Activated CD4-positive, alpha-beta T cell treated with anti-CD3 and anti-CD28 coated beads, Interleukin-2, Interleukin-4, amounts not matched to agents 100 ng/mL and 50 ng/mL, durations not matched to agents 16 hours and 8 hours (primary cell): ENCODE data around the gene TUB.

Experiments
- DNase-seq: peaks from one replicate; pipeline ENCODE4 v3.0.0-alpha.2; 2020; ENCODE audit warnings: low spot score

TUB gene

DNA sequence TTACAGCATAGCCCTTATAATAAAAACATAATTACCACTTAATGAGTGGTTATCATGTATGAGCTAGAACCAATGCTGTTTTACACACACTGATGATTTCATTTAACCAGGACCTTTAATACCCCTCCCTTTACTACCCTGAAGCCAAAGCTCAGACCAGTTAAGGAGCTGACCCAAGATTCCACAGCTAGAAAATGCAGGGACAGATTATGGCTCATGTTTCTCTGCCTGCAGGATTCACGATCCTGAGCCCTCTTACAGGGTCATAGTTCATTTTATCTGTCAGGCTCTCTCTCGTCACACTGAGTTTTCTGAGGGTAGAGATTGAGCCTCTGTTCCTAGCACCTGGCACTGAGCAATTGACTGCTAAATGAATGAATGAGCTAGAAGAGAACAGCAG is 27.4 kb downstream of the TUB start:
- no peak for DNase-seq

- no peak for DNase-seq
Measured at GRCh38 chr11:8109675-8110074, 28.7 kb downstream of the TUB start.

- DNase-seq, result no peak
Measured at GRCh38 chr11:8110396-8110795, 29.4 kb downstream of the TUB start.

GRCh38 chr11:8111636-8112035 is 30.6 kb downstream of the TUB start:
- DNase-seq, result no peak

DNA sequence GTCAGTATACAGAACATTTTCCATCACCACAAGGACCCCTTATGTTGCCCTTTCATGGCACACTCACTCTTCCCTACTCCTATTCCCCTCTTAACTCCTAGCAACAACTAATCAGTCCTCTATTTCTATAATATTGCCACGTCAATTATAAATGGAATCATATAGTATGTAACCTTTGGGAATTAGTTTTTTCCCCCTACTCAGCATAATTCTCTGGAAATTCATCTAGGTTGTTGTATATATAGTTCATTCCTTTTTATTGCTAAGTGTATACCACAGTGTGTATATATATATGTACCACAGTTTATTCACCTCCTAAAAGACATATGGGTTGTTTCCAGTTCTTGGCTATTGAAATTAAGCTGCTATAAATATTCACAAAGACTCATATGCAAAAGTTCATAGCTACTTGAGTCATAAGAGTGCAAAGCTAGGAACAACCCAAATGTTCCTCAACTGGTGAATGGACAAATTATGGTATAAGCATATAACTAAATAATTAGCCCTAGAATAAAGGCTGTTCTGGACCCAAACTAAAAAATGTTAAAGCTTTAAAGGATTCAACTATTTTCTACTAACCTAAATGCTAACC is 41.3 kb downstream of the TUB start:
- DNase-seq, result no peak

DNA sequence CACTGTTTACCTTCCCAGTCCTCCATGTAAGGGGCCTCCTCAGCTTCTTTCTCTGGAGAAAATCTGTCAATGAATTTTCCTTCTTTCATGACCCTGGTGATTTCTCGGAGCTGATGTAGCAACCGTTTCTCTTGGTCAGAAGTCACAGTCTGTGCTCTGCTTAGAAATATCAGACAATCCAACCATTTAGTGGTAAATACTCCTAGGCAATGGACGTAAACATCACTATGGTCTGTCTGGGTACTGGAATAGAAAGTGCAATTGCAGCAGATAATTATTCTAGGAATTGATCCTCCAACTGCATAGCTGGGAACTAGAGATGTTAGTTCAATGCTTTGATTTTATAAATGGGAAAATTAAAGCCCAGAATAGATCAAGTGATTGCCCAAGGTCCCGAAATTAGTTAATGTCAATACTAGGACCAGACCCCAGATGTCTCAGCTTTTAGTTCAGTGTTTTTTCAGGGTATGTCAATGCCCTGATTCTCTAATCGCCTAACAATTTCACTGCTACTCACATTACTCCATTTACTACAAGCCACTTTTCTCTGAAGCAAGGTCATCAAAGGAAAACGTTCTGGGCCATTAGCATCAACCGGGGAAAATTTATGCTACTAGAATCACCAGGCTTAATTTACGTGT is 45.8 kb downstream of the TUB start:
- DNase-seq, result no peak

DNA sequence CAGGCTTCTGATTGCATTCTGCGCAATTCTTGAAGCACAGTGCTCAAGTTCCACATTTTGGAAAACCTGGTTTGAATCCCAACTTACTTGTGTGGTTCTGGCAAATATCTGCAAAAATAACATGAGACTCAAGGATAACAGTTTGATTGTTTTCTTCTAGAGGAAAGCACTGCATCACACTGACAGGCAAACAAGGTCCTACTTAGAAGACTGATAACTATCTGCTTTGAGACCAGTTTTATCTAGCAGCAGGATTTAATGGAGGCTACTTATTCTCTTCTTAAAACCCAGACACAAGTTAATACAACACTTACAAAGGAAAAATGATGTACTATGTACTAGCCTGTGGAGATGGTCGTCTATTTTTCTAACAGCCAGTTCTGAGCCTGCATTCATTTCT is 46.4 kb downstream of the TUB start:
- no peak for DNase-seq

DNA sequence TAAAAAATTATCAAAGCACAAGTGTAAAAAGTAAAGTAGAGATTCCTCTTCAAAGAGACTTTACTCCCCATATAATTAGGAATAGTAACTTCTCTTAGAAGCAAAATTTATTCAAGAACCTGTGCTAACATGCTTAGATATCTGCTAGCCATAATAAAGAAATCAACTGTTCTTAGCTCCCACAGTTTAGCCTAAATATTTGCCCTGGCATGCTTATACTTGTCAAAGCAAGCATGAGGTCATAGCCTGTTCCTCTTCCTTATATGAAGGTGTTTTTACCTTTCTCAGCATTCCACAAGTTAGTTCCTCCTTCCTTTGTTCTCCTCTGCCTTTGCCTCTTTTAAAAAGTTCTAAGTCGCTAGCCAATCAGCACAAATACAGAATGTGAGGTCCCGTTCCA is 57.5 kb downstream of the TUB start:
- DNase-seq, result no peak

DNA sequence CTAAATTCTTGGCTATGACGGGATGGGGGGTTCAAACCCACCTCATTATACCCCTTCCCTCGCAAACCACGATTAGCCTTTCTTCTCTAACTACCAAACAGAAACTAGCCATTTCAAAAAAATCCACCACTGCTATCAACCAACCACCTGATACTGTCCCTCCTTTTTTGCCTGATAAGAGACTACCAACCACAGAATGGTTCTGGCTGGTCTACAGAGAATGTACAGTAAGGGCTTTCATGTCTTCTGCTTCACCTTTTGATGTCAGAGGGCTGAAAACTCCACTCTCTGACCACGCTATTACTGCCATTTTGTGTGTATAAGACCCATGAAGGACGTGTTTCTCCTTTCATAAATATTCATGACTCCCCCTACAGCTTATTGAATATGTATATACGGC is 68.7 kb downstream of the TUB start:
- no peak for DNase-seq
